Endothelial cell (in vitro differentiated cells): ENCODE results near the gene ADCY5. TPM values are rescaled to one million over a fixed set of nuclear protein-coding genes. Genes with fewer than 3 reads are reported as not detected.

Source experiments
- DNase-seq: peaks from one replicate; pipeline ENCODE4 v3.0.0; 2021; ENCODE audit warnings: low spot score
- H3K27ac Mint-ChIP-seq: one replicate; pipeline ENCODE4 v1.8.0; 2021; ENCODE audit warnings: mixed read lengths, inconsistent platforms; ENCODE audit not compliant: unreplicated experiment
- H3K27me3 Mint-ChIP-seq: one replicate; pipeline ENCODE4 v1.8.0; 2021; ENCODE audit warnings: mild to moderate bottlenecking, moderate library complexity, mixed read lengths, inconsistent platforms; ENCODE audit not compliant: unreplicated experiment
- H3K36me3 Mint-ChIP-seq: one replicate; pipeline ENCODE4 v1.8.0; 2021; ENCODE audit warnings: mild to moderate bottlenecking, low read depth, mixed read lengths, inconsistent platforms; ENCODE audit not compliant: unreplicated experiment
- H3K4me1 Mint-ChIP-seq: one replicate; pipeline ENCODE4 v1.8.0; 2021; ENCODE audit warnings: mild to moderate bottlenecking, mixed read lengths, inconsistent platforms; ENCODE audit not compliant: unreplicated experiment
- H3K4me3 Mint-ChIP-seq: one replicate; pipeline ENCODE4 v1.8.0; 2021; ENCODE audit warnings: mild to moderate bottlenecking, mixed read lengths, inconsistent platforms; ENCODE audit not compliant: unreplicated experiment
- H3K9me3 Mint-ChIP-seq: one replicate; pipeline ENCODE4 v1.8.0; 2021; ENCODE audit warnings: mixed read lengths, inconsistent platforms; ENCODE audit not compliant: unreplicated experiment
- CTCF ChIP-seq: fragments of 200-600 bp; sonication (generic); IDR thresholded peaks from one replicate; pipeline ENCODE4 v1.5.0; 2021; ENCODE audit warnings: antibody characterized with exemption; ENCODE audit not compliant: unreplicated experiment
- total RNA-seq: library from RNA; stranded (reverse); fragmentation: NEBNext Ultra II Directional; extraction: Animal tissue kit (Norgen Biotek cat#: 25700); gene quantifications from one replicate; pipeline ENCODE4 v1.2.1, GENCODE V29; 2021; ENCODE audit not compliant: unreplicated experiment

Gene ADCY5
- total RNA-seq, 1 donor from 2014 or later, result 1.0 TPM

- Mint-ChIP-seq H3K4me1 (peaks cover 7% of the 10 kb centered on the region), H3K27me3 (peaks cover 13% of the 10 kb centered on the region), H3K9me3 (no peaks in the 10 kb centered on the region), H3K4me3 (no peak overlapping the region), H3K36me3 (peaks cover 4% of the 10 kb centered on the region), H3K27ac (no peak overlapping the region)
- TF ChIP-seq CTCF, result no peak
- DNase-seq, result no peak
These were observed 1.5 kb downstream of the ADCY5 start for GRCh38 chr3:123447416-123447748.

GRCh38 chr3:123446610-123447109, 2.2 kb downstream of the ADCY5 start:
- Mint-ChIP-seq H3K27me3 (peaks cover 13% of the 10 kb centered on the region), H3K4me1 (peaks cover 7% of the 10 kb centered on the region), H3K9me3 (no peaks in the 10 kb centered on the region), H3K27ac (peak overlapping the region; percentile 62), H3K4me3 (peak overlapping the region; percentile 79), H3K36me3 (peaks cover 4% of the 10 kb centered on the region)
- no peak for DNase-seq
- TF ChIP-seq CTCF, result no peak

- peaks cover 4% of the 10 kb centered on the region for H3K36me3 Mint-ChIP-seq
- no peaks in the 10 kb centered on the region for H3K9me3 Mint-ChIP-seq
- no peak for DNase-seq
- peak overlapping the region; percentile 24 for H3K4me3 Mint-ChIP-seq
- no peak for TF ChIP-seq CTCF
- no peak overlapping the region for H3K27ac Mint-ChIP-seq
- peaks cover 12% of the 10 kb centered on the region for H3K27me3 Mint-ChIP-seq
- peaks cover 7% of the 10 kb centered on the region for H3K4me1 Mint-ChIP-seq
These were observed 2.7 kb downstream of the ADCY5 start for GRCh38 chr3:123446210-123446609.

GRCh38 chr3:123445702-123446101, 3.2 kb downstream of the ADCY5 start:
- DNase-seq, result no peak
- H3K27me3 Mint-ChIP-seq, result peaks cover 8% of the 10 kb centered on the region
- peaks cover 4% of the 10 kb centered on the region for H3K36me3 Mint-ChIP-seq
- no peaks in the 10 kb centered on the region for H3K9me3 Mint-ChIP-seq
- no peak overlapping the region for H3K4me3 Mint-ChIP-seq
- H3K4me1 Mint-ChIP-seq, result peaks cover 9% of the 10 kb centered on the region
- TF ChIP-seq CTCF, result no peak
- no peak overlapping the region for H3K27ac Mint-ChIP-seq

GRCh38 chr3:123444744-123445143, 4.1 kb downstream of the ADCY5 start:
- DNase-seq, result no peak
- peaks cover 18% of the 10 kb centered on the region for H3K4me1 Mint-ChIP-seq
- peaks cover 4% of the 10 kb centered on the region for H3K36me3 Mint-ChIP-seq
- H3K27me3 Mint-ChIP-seq, result peaks cover 8% of the 10 kb centered on the region
- H3K4me3 Mint-ChIP-seq, result no peak overlapping the region
- no peak overlapping the region for H3K27ac Mint-ChIP-seq
- H3K9me3 Mint-ChIP-seq, result no peaks in the 10 kb centered on the region
- no peak for TF ChIP-seq CTCF
